ENCODE results near the gene RCAN2. TPM values are rescaled to one million over a fixed set of nuclear protein-coding genes. Genes with fewer than 3 reads are reported as not detected.
"Not testable (repeated sequence)": the region's sequence is repeated elsewhere in the genome, so short reads cannot be mapped to it uniquely, and the experiment has no call there.

Gene RCAN2
- total RNA-seq, 3 donors from 2014 or later, result 2.9 to 14.9 (median 5.9) TPM

GRCh38 chr6:46340246-46340645 lies 151.0 kb downstream of the RCAN2 start:
- H3K4me1 ChIP-seq, result no peaks in the 10 kb centered on the region
- intact Hi-C loops (cut with DNase I; ENCODE audit: low total_unique reads), result no loop called here
- no peaks in the 10 kb centered on the region for H3K27me3 ChIP-seq
- H3K9me3 ChIP-seq, result no peaks in the 10 kb centered on the region
- no peak overlapping the region for H3K27ac ChIP-seq
- H3K36me3 ChIP-seq, result no peaks in the 10 kb centered on the region
- TF ChIP-seq CTCF (IDR thresholded peaks at IDR 0.05) (no peak), POLR2A (IDR thresholded peaks at IDR 0.05) (no peak), POLR2AphosphoS5 (IDR thresholded peaks at IDR 0.05) (no peak)
- H3K4me3 ChIP-seq, result no peak overlapping the region
- DNase-seq (ENCODE audit: low spot score in 2 of 2), result no peak

GRCh38 chr6:46338131-46338530 lies 153.1 kb downstream of the RCAN2 start:
- intact Hi-C loops (cut with DNase I; ENCODE audit: low total_unique reads), result no loop called here
- Histone ChIP-seq H3K27ac (no peak overlapping the region), H3K27me3 (no peaks in the 10 kb centered on the region)

GRCh38 chr6:46334442-46334841 lies 156.8 kb downstream of the RCAN2 start:
- H3K4me1 ChIP-seq, result no peaks in the 10 kb centered on the region
- H3K4me3 ChIP-seq, result no peak overlapping the region
- DNase-seq (ENCODE audit: low spot score in 2 of 2), result no peak
- no peaks in the 10 kb centered on the region for H3K36me3 ChIP-seq
- H3K9me3 ChIP-seq, result no peaks in the 10 kb centered on the region
- intact Hi-C loops (cut with DNase I; ENCODE audit: low total_unique reads), result no loop called here
- no peak for TF ChIP-seq CTCF (IDR thresholded peaks at IDR 0.05)
- TF ChIP-seq POLR2AphosphoS5 (IDR thresholded peaks at IDR 0.05), result no peak
- no peak for TF ChIP-seq POLR2A (IDR thresholded peaks at IDR 0.05)
- H3K27me3 ChIP-seq, result no peaks in the 10 kb centered on the region
- no peak overlapping the region for H3K27ac ChIP-seq

More at GRCh38 chr6:46338131-46338530, 153.1 kb downstream of the RCAN2 start:
- DNase-seq (ENCODE audit: low spot score in 2 of 2), result no peak
- Histone ChIP-seq H3K4me3 (no peak overlapping the region), H3K9me3 (no peaks in the 10 kb centered on the region), H3K4me1 (no peaks in the 10 kb centered on the region), H3K36me3 (no peaks in the 10 kb centered on the region)
- TF ChIP-seq CTCF (IDR thresholded peaks at IDR 0.05), result no peak
- no peak for TF ChIP-seq POLR2A (IDR thresholded peaks at IDR 0.05)
- TF ChIP-seq POLR2AphosphoS5 (IDR thresholded peaks at IDR 0.05), result no peak

GRCh38 chr6:46333481-46333880 lies 157.8 kb downstream of the RCAN2 start:
- intact Hi-C loops (cut with DNase I; ENCODE audit: low total_unique reads), result no loop called here

GRCh38 chr6:46332448-46332847 lies 158.8 kb downstream of the RCAN2 start:
- H3K4me1 ChIP-seq; intact Hi-C loops (cut with DNase I; ENCODE audit: low total_unique reads); H3K4me3 ChIP-seq: not testable (repeated sequence)

More at GRCh38 chr6:46333481-46333880, 157.8 kb downstream of the RCAN2 start:
- no peak for DNase-seq (ENCODE audit: low spot score in 2 of 2)
- Histone ChIP-seq H3K4me3 (no peak overlapping the region), H3K9me3 (no peaks in the 10 kb centered on the region), H3K36me3 (no peaks in the 10 kb centered on the region), H3K4me1 (no peaks in the 10 kb centered on the region), H3K27me3 (no peaks in the 10 kb centered on the region), H3K27ac (no peak overlapping the region)
- TF ChIP-seq POLR2A (IDR thresholded peaks at IDR 0.05) (no peak), CTCF (IDR thresholded peaks at IDR 0.05) (no peak), POLR2AphosphoS5 (IDR thresholded peaks at IDR 0.05) (no peak)

GRCh38 chr6:46331461-46331860 lies 159.8 kb downstream of the RCAN2 start:
- H3K9me3 ChIP-seq, result no peaks in the 10 kb centered on the region
- no peaks in the 10 kb centered on the region for H3K36me3 ChIP-seq
- no peaks in the 10 kb centered on the region for H3K27me3 ChIP-seq
- no peak for TF ChIP-seq CTCF (IDR thresholded peaks at IDR 0.05)
- TF ChIP-seq POLR2AphosphoS5 (IDR thresholded peaks at IDR 0.05), result no peak
- no peak for TF ChIP-seq POLR2A (IDR thresholded peaks at IDR 0.05)
- no peaks in the 10 kb centered on the region for H3K4me1 ChIP-seq
- intact Hi-C loops (cut with DNase I; ENCODE audit: low total_unique reads), result no loop called here
- no peak overlapping the region for H3K4me3 ChIP-seq
- DNase-seq (ENCODE audit: low spot score in 2 of 2), result no peak
- H3K27ac ChIP-seq, result no peak overlapping the region

More at GRCh38 chr6:46332448-46332847, 158.8 kb downstream of the RCAN2 start:
- H3K9me3 ChIP-seq; H3K27ac ChIP-seq; DNase-seq (ENCODE audit: low spot score in 2 of 2); H3K36me3 ChIP-seq; H3K27me3 ChIP-seq: not testable (repeated sequence)
